Right atrium auricular region (tissue), 2 donors: ENCODE data around the gene ABHD14A. TPM values are rescaled to one million over a fixed set of nuclear protein-coding genes. Genes with fewer than 3 reads are reported as not detected.

Source experiments
- DNase-seq: peaks from one replicate; pipeline ENCODE4 v3.0.0-alpha.2; 2019; ENCODE audit warnings: low spot score
- H3K27ac ChIP-seq, 2 donors: fragments of 200-600 bp; sonication (generic); 1 replicate in 1 of 2; 2 replicates in 1 of 2; pipeline ENCODE4 v1.5.1; 2016 to 2019
- H3K27me3 ChIP-seq, 2 donors: fragments of 200-600 bp; sonication (generic); one replicate each; pipeline versions ENCODE4 v1.5.1 to v1.6.0; 2017 to 2019
- H3K36me3 ChIP-seq: fragments of 200-600 bp; sonication (generic); one replicate; pipeline ENCODE4 v1.5.1; 2016
- H3K4me1 ChIP-seq, 2 donors: fragments of 200-600 bp; sonication (generic); one replicate each; pipeline versions ENCODE4 v1.5.1 to v1.6.0; 2017 to 2019
- H3K4me3 ChIP-seq, 2 donors: fragments of 200-600 bp; sonication (generic); 1 replicate in 1 of 2; 2 replicates in 1 of 2; pipeline ENCODE4 v1.5.1; 2017 to 2019; ENCODE audit warnings: mild to moderate bottlenecking in 1 of 2, moderate library complexity in 1 of 2
- H3K9me3 ChIP-seq, 2 donors: fragments of 200-600 bp; sonication (generic); one replicate each; pipeline ENCODE4 v1.5.1; 2019
- CTCF ChIP-seq, 2 donors: fragments of 200-600 bp; sonication (generic); IDR thresholded peaks; one replicate each; pipeline ENCODE4 v1.5.1; 2019; ENCODE audit warnings: antibody characterized with exemption in 2 of 2
- total RNA-seq, 2 donors: library from RNA; depleted of rRNA; stranded (reverse); fragments of >200 nt; gene quantifications; one replicate each; pipeline ENCODE4 v1.1.0, GENCODE V29; 2016

ABHD14A gene
- total RNA-seq, 2 donors from 2014 or later, result 21.0 to 31.3 TPM

GRCh38 chr3:51970606-51971300 lies 4.1 kb upstream of the ABHD14A start:
- DNase-seq, result no peak
- Histone ChIP-seq H3K27ac (no peak overlapping the region), H3K4me1 (peaks cover 0 to 45% of the 10 kb centered on the region in 2 donors), H3K4me3 (no peak overlapping the region), H3K27me3 (no peaks in the 10 kb centered on the region), H3K36me3 (no peaks in the 10 kb centered on the region), H3K9me3 (no peaks in the 10 kb centered on the region)
- no peak for TF ChIP-seq CTCF (IDR thresholded peaks at IDR 0.05)

- Histone ChIP-seq H3K36me3 (no peaks in the 10 kb centered on the region), H3K27me3 (no peaks in the 10 kb centered on the region), H3K4me3 (no peak overlapping the region), H3K4me1 (peaks cover 0 to 41% of the 10 kb centered on the region in 2 donors), H3K9me3 (no peaks in the 10 kb centered on the region), H3K27ac (no peak overlapping the region)
- no peak for TF ChIP-seq CTCF (IDR thresholded peaks at IDR 0.05)
- DNase-seq, result no peak
Observed at GRCh38 chr3:51971350-51971749, 3.5 kb upstream of the ABHD14A start.

DNA sequence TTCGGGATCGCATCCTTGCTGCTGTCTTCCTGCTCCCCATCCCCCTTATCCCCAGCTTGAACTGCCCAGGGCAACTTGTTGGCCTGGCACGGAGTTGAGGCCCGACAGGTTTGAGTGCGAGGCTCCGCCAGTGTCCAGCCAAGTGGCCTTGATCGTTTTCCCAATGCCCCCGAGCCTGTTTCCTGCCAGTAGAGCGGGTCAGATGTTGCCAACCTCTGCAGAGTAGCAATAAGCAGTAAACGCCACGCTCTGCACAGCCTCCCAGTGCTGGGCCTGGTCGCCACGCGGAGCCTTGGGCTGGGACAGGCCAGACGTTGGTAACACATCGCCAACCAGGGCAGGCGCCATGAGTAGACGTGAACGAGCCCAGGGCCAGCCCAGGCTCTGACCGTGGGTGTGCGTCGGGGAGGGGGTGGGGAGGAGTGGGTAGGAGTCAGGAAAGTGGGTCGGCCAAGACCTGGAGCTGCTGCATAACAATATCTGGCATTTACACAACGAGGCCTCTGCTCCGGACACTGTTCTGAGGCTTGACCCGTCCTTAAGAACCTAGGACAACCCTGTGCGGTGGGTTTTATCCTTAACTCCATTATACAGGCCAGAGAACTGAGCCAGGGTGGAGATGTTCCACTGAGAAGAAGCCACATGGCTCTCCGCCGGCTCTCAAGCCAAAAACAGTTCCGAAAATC lies 444 bp upstream of the ABHD14A start:
- Histone ChIP-seq H3K27me3 (no peaks in the 10 kb centered on the region), H3K36me3 (no peaks in the 10 kb centered on the region), H3K9me3 (no peaks in the 10 kb centered on the region), H3K27ac (peak overlapping the region; percentile 96 to 99), H3K4me1 (peaks cover 0 to 25% of the 10 kb centered on the region in 2 donors), H3K4me3 (peak overlapping the region; percentile 67 to 73)
- peak; percentile 5 to 29 for TF ChIP-seq CTCF (IDR thresholded peaks at IDR 0.05)
- no peak for DNase-seq

- H3K4me3 ChIP-seq, result peak overlapping the region; percentile 54 to 73
- H3K36me3 ChIP-seq, result no peaks in the 10 kb centered on the region
- DNase-seq, result peak; percentile 80
- H3K4me1 ChIP-seq, result peaks cover 0 to 25% of the 10 kb centered on the region in 2 donors
- H3K9me3 ChIP-seq, result no peaks in the 10 kb centered on the region
- peak overlapping the region; percentile 96 to 99 for H3K27ac ChIP-seq
- no peaks in the 10 kb centered on the region for H3K27me3 ChIP-seq
- TF ChIP-seq CTCF (IDR thresholded peaks at IDR 0.05), result peak in 1 of 2 donors; percentile 12
Observed at GRCh38 chr3:51975852-51976549, 1.1 kb downstream of the ABHD14A start.

GRCh38 chr3:51977446-51978142 lies 2.7 kb downstream of the ABHD14A start:
- H3K27me3 ChIP-seq, result no peaks in the 10 kb centered on the region
- no peak overlapping the region for H3K4me3 ChIP-seq
- no peak for DNase-seq
- no peak for TF ChIP-seq CTCF (IDR thresholded peaks at IDR 0.05)
- H3K36me3 ChIP-seq, result no peaks in the 10 kb centered on the region
- H3K9me3 ChIP-seq, result no peaks in the 10 kb centered on the region
- no peak overlapping the region for H3K27ac ChIP-seq
- peaks cover 0 to 33% of the 10 kb centered on the region in 2 donors for H3K4me1 ChIP-seq
